HCT116 (cell line): ENCODE results near the gene SUPT3H.

Experiments used
- CEBPB ChIP-seq: IDR thresholded peaks from 2 replicates; pipeline ENCODE4 v1.6.1; 2012; ENCODE audit warnings: low read depth
- CTCF ChIP-seq, 3 experiments: fragments of 200-600 bp in 1 of 3; sonication (generic) in 1 of 3; IDR thresholded peaks in 2 of 3; conservative IDR thresholded peaks in 1 of 3; 2 replicates each; pipeline ENCODE4 v1.5.1; 2012 to 2017; ENCODE audit warnings: low read depth in 2 of 3, low read length in 2 of 3, antibody characterized with exemption in 1 of 3, borderline replicate concordance in 1 of 3, control low read depth in 1 of 3, mild to moderate bottlenecking in 1 of 3, mixed read lengths in 1 of 3, mixed run types in 1 of 3, moderate library complexity in 1 of 3; ENCODE audit not compliant: insufficient read depth in 1 of 3
- EZH2 ChIP-seq: fragments of 200-600 bp; sonication (generic); IDR thresholded peaks from 2 replicates; pipeline ENCODE4 v1.6.1; 2017; ENCODE audit warnings: antibody characterized with exemption, mixed run types
- EZH2phosphoT487 ChIP-seq: fragments of 200-600 bp; IDR thresholded peaks from 2 replicates; pipeline ENCODE4 v1.6.1; 2018; ENCODE audit warnings: antibody characterized with exemption, borderline replicate concordance
- JUND ChIP-seq: IDR thresholded peaks from 2 replicates; pipeline ENCODE4 v1.6.1; 2012
- MAX ChIP-seq: IDR thresholded peaks from 2 replicates; pipeline ENCODE4 v1.6.1; 2012
- POLR2A ChIP-seq: IDR thresholded peaks from 2 replicates; pipeline ENCODE4 v1.7.0; 2011; ENCODE audit warnings: borderline replicate concordance; ENCODE audit not compliant: insufficient read depth, insufficient read length; ENCODE audit errors: extremely low read depth
- POLR2AphosphoS5 ChIP-seq: IDR thresholded peaks from 2 replicates; pipeline ENCODE4 v1.6.1; 2011; ENCODE audit warnings: mild to moderate bottlenecking, low read depth, low read length, moderate library complexity
- RAD21 ChIP-seq: IDR thresholded peaks from 2 replicates; pipeline ENCODE4 v1.6.1; 2012; ENCODE audit warnings: low read depth, mild to moderate bottlenecking
- SP1 ChIP-seq: IDR thresholded peaks from 2 replicates; pipeline ENCODE4 v1.6.1; 2012; ENCODE audit warnings: low read depth
- YY1 ChIP-seq: IDR thresholded peaks from 2 replicates; pipeline ENCODE4 v1.6.1; 2011; ENCODE audit warnings: low read length, low read depth, moderate library complexity, mild to moderate bottlenecking; ENCODE audit not compliant: insufficient replicate concordance; ENCODE audit errors: extremely low read depth
- ZNF274 ChIP-seq: fragments of 200-500 bp; sonication (Bioruptor generic); IDR thresholded peaks from 2 replicates; pipeline ENCODE4 v1.6.1; 2014; ENCODE audit warnings: mild to moderate bottlenecking, low read depth, low read length, inconsistent platforms
- TF ChIP-seq, protein P1 (sequence below): IDR thresholded peaks from 2 replicates; pipeline ENCODE4 v1.6.1; 2012; ENCODE audit warnings: low read depth

- TF ChIP-seq POLR2A (no peak), EZH2 (no peak), CTCF (IDR thresholded peaks at IDR 0.05 in 2 of 3, conservative IDR thresholded peaks at IDR 0.05 in 1 of 3; ENCODE audit: borderline replicate concordance in 1 of 3, insufficient read depth in 1 of 3, low read depth in 2 of 3, low read length in 2 of 3) (no peak), MAX (no peak), POLR2AphosphoS5 (no peak), JUND (no peak), RAD21 (no peak), EZH2phosphoT487 (no peak), CEBPB (no peak), YY1 (no peak), SP1 (no peak), ZNF274 (no peak)
- TF ChIP-seq, protein P1, sequence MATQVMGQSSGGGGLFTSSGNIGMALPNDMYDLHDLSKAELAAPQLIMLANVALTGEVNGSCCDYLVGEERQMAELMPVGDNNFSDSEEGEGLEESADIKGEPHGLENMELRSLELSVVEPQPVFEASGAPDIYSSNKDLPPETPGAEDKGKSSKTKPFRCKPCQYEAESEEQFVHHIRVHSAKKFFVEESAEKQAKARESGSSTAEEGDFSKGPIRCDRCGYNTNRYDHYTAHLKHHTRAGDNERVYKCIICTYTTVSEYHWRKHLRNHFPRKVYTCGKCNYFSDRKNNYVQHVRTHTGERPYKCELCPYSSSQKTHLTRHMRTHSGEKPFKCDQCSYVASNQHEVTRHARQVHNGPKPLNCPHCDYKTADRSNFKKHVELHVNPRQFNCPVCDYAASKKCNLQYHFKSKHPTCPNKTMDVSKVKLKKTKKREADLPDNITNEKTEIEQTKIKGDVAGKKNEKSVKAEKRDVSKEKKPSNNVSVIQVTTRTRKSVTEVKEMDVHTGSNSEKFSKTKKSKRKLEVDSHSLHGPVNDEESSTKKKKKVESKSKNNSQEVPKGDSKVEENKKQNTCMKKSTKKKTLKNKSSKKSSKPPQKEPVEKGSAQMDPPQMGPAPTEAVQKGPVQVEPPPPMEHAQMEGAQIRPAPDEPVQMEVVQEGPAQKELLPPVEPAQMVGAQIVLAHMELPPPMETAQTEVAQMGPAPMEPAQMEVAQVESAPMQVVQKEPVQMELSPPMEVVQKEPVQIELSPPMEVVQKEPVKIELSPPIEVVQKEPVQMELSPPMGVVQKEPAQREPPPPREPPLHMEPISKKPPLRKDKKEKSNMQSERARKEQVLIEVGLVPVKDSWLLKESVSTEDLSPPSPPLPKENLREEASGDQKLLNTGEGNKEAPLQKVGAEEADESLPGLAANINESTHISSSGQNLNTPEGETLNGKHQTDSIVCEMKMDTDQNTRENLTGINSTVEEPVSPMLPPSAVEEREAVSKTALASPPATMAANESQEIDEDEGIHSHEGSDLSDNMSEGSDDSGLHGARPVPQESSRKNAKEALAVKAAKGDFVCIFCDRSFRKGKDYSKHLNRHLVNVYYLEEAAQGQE = no peak
Observed at GRCh38 chr6:45132059-45132458, 245.7 kb downstream of the SUPT3H start.
